Activated CD4-positive, alpha-beta T cell treated with anti-CD3 and anti-CD28 coated beads, Interleukin-2, Interleukin-6, amounts not matched to agents 100 ng/mL and 50 ng/mL, durations not matched to agents 16 hours and 8 hours (primary cell): ENCODE measurements around the gene SNX19.
"Not testable (repeated sequence)": the region's sequence is repeated elsewhere in the genome, so short reads cannot be mapped to it uniquely, and the experiment has no call there.

Source experiments
- DNase-seq: peaks from one replicate; pipeline ENCODE4 v3.0.0-alpha.2; 2020

SNX19 gene

DNA sequence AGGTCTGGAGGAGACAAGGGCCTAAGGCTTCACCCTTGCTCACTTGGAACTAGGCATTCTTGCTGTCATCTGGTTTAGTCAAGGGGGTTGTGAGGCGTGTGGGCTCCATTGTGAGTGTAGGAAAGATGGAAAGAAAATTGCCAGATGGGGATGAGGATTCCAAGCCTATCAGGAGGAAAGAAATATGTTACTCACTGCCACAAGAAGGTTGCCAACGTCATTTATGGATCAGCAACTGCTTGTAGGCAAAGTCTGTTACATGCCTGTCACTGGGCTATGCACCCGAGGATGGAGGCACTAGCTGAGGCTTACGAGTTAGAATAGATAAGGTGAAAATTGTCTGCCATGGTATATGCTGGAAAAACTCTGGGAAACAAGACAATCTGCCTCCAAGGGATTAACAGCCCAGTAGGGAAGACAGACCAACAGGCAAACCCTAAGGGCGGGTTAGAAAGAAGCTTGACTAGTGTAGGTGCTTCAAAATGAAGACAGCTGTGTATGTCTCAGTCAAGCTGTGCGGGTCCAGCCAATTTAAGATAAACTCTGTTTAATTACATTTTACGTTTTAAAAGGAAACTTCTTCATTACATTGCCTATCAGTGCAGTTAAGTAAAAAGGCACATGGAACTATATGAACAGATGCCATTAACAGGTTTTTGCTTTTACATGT is 47.4 kb downstream of the SNX19 start:
- no peak for DNase-seq

DNA sequence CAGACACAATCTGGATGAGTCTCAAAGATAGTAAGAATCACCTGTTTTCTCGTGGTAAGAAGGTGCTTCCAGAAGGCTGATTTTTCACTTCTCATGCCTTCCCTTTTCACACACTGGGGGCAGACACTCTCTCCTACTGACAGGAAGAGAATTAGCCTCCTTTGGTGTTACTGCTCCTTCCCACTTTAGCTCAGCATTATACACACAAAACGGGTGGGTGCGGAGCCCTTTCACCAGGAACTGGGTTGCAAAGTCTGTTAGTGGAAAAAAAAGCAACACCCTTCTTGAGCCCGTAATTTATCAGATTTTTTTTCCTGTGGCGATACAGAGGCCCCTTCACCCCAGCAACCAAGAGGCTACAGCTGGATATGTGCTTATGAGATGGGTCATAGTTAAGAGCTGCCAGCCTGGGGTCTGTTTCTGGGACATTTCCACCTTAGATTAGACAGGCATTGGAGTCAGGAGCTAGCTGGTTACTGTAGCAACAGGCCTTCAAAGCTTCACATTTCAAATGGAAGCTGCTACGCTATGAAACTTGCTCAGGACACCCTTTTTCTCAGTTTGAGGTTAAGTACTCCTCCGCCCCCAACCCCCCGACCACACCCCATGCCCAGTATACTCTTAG is 48.1 kb downstream of the SNX19 start:
- DNase-seq: no peak

DNA sequence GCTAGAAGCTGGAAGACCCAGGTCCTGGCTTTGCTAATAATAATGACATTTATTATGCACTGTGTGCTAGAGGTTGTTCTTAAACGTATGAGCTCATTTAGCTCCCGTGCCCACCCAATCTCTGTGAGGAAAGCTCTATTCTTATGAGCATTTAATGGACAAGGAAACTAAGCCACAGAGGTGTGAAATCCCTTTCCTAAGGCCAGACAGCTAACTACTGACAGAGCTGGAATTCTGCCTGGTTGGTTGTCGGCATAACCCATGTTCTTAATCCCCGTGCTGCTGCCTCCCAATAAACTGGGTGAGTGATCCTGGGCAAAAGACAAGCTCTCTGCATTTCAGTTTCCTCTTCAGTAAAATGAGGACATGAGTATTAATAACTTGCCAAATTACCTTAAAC is 49.4 kb downstream of the SNX19 start:
- DNase-seq: no peak

DNA sequence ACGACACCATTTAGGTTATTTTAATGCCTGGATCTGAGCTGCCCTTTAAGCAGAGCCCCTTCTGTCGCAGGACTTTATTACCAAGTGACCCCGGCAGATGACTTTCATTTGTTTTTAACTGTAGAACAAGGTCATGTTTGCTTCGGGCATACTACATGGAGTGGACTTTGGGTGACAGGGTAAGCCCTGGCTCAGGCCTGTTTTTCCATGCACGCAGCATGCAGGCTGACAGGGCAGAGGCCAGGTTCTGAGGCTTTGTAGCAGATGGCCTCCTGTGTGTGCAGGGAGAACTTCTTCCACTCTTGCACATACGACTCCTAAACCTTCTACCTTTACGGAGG is 50.5 kb downstream of the SNX19 start:
- no peak for DNase-seq

DNA sequence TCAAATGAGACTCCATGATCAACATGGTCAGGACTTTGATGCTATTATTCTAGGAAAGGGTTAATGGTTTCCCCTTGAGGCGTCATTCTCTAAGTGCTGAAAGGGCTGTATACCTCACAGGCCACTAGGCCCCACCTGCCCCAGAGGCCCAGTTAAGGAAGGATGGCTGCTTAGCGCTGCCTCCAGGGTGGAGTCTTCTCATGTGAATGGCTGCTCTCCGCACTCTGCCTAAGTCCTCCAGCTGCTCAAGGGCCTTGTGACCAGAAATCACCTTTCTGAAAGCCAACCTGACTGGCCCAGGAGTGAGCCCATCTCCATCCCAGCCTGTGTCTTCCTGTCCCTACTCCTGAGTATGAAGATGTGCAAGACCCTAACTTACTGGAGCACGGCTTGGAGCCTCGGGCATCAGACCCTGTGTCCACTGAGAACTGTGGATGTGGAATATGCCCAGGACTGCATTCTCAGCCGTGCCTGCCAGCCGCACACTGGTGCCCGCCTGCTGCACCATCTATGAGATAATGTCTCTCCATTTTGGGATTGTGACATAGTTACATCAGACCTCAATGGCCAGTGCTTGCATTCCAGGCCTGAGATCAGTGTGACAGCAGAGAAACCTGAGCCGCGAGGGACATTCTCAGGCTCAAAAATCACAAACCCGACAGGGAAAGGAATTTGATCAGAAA is 51.0 kb downstream of the SNX19 start:
- DNase-seq: no peak

DNA sequence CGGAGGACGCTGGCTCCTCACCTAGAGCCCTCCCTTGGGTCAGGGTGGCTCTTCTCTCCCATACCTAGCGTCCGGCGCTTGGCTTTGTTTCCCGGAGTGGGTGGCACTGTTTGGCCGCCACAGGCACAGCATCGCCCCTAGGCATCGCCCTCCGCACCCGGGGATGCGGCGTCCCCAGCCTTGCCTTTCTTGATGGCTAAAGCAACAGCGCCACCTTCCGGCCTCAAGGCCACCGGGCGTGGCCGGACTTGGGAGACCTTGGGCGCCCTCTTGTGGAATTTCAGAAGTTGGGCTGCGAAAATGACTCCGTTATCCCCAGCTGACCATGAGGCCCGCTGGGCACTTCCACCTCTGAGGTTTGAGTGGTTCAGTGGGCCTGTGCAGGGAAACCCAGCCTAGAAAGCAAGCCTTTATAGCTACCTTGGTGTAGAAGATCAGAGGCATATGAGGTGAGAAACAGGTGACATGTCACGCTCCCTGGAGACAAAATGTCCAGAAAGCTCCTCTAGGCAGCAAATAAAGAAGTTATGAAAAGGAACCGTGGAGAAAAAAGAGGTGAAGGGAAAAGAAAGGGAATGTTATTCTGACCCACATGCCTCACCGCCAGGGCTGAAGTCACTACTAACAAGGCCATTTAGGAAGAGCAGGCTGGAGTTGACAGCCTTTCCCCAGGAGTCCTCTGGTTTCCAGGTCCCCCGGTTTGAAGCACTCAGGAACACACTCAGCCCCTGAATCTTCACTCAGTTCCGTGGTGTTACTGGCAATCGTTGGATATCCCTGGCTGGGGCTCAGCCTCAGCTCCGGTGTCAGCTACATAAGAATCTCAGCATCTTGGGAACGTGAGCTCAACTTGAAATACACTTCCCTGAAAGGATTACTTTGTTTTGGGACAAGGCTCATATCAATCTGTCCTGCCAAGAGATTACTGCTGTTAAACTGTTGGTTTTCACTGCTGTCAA is 54.1 kb downstream of the SNX19 start:
- peak; percentile 90 for DNase-seq

DNA sequence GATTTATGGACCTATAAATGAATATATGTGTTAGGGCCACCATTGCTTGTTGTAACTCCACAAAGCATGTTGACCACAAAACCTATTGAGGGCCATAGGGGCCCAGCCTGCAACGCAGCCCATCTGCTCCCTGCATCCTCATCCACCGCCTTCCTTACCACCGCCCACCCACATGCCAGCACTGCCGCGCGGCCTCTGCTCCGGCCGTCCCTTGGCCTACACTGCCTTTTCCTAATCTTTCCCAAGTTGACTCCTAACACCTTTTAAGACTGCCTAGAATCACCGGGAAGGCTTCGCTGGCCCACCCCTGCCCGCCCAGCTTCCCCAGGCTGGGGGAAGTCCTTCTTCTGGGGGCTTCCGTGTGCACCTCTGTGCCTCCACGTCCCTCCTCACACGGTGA is 55.0 kb downstream of the SNX19 start:
- no peak for DNase-seq

DNA sequence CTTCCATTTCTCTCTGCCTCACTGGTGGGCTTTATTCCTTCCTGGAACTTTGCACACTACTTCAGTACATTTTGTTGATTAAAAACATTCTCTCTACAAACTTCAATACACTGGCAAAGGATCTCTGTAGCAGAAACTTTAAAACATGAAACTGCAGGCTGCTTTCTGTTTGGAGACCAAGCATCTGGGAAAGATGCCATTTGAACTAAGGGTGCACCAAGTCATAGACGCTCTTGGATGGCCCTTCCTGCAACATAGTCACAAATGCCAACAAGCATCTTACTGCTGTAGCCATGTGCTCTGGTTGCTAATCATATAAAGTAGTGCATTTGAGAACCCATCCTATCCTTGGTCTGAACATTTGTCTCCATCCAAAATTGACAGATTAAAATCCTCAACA is 56.4 kb downstream of the SNX19 start:
- DNase-seq: no peak

DNA sequence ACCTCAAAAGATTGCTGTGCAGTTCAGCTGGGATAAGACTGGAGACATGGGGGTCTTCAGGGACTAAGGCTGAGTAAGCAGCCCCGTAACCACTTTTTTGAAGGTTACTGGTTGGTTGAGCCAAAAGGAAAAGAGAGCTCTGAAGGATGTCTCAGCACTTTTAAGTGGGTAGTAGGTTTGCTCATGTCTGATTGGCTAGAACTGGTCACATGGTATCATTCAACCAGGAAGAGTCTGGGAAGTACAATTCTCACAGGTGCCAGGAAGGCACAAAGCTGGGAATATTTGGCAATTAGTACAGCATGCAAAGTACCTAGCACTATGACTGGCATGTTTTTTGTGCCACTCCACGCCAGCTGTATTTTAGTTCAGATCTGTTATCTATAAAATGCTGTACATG is 58.1 kb downstream of the SNX19 start:
- DNase-seq: no peak

DNA sequence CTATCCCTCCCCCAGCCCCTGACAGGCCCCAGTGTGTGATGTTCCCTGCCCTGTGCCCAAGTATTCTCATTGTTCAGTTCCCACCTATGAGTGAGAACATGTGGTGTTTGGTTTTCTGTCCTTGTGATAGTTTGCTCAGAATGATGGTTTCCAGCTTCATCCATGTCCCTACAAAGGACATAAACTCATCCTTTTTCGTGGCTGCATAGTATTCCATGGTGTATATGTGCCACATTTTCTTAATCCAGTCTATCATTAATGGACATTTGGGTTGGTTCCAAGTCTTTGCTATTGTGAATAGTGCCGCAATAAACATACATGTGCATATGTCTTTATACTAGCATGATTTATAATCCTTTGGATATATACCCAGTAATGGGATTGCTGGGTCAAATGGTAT is 60.6 kb downstream of the SNX19 start:
- DNase-seq: not testable (repeated sequence)

DNA sequence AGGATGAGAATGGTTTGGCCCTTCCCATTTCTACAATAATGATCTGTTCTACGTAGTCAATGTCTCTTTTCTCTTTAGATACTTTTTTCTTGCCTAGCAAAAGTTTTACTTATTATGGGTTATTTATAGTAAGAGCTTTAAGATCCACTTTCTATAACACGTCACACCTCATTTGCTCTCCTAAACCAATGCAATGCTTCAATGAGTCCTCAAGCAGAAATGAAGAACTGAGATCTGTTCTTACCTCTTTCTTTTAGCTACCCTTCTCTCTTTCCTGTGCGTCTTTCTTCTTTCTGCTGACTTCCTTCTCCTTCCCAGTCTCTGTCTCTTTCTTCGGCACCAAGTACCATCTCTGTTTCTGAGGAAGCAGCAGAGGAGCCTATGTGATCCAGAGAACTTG is 61.8 kb downstream of the SNX19 start:
- no peak for DNase-seq

DNA sequence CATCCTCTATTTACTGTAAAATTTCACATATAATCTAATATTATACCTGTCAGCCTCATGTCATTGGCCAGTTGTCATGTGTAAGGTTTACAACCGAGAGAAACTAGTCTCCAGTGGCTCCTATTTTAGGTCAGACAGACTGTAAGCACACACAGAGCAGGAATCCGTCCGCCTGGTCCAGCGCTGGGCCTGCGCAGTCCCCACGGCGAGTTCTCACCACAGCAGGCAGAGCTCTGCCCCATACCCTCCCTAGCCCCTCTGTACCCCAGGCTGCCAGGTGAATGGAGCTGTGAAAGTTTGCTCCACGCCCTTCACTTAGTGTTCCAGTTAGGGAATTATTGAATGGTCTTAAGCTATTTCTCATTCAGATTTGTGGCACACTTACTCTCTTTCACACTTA is 63.7 kb downstream of the SNX19 start:
- DNase-seq: no peak

DNA sequence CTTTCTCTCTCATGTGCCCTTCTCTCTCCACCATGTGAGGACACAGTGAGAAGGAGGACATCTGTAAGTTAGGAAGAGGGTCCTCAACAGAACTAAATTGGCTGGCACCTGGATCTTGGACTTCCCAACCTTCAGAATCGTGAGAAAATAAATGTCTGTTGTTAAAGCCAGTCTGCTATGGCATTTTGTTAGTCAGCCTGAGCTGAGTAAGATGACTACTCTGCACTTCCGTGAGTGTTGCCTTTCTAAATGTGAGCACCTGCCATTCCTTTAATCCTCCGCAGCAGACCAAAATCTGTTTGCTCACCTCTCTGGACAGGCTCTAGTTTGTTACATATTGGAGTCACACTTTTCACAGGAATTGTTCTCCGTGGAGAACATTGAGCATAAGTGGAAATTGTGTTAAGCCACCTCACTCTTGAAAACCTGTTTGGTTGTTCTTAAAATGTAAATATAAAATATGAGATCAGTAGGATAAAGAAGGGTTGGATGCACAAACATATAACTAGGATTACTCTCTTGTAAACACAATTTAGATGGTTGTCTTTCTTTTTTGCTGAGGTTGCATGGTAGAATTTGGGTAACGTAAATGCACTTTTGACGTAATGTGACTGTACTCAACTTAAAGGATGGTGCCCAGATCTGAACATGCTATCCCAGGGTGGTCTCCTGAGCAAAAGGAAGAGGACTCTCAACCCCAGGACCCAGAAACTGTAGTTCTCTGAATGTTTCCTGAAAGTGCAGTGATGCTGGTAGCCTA is 65.9 kb downstream of the SNX19 start:
- DNase-seq: no peak

DNA sequence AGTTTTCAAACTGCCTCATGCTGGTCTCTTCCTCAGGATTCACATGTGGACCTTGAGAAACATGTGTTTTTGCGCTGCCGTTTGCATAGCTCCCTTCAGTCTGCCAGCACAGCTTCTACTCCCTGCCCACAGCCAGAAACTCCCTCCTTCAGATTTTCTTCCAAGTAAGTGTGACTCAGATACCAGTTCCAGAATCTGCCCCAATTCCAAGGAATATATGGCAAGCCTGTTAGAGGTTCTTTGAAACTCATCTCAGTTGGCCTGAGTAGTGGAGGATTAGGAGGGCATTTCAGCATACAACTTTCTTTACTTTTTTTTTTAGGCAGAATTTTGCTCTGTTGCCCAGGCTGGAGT is 67.1 kb downstream of the SNX19 start:
- no peak for DNase-seq

DNA sequence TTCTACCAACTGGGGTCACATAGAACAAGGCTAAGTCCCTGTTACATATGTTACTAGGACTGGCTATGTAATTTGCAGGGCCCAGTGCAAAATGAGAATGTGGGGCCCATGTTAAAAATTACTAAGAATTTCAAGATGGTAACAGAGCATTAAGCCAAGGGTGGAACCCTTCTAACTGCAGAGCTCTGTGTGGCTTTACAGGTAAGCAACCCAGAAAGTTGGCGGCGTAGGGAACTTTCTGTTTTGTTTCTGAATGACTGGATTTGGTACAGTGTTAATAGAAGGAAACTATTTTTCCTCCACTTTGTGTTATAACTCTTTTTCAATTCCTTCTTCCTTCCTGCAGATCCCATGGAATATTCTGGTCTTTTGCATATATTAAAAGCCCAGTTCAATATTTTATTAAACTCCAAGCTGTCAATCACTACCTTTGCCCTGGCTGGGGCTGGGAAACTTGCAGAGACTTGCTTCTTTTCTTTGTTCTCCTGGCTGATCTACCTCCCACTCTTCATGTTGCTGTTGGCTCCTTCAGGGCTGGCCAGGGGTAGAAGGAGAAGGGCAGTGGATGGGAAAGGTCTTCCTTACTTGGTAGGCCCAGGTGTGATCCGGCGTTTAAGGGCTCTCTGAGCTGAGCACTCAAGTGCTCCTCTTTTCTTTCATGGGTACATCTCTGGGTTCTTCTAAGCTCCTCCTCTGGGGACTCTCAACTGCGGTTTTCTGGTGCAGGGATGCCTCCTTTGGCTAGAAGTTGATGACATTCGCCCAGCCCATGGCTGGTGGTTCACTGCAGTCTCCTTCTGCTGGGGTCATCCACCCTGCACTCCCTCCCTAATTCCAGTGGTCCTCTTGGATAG is 67.7 kb downstream of the SNX19 start:
- DNase-seq: no peak

DNA sequence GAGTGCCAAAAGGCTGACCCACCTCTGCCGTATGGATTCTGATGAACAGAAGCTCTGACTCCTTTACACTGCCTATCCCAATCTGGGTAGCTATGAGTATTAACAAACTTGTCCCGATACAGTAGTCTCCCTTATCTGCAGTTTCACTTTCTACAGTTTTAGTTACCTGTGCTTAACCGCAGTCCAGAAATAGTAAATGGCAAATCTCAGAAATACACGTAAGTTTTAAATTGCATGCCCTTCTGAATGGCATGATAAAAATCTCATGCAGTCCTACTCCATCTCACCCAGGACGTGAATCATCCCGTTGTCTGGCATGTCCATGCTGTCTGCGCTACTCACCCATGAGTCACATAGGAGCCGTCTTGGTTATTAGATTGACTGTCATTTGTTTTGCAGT is 68.8 kb downstream of the SNX19 start:
- no peak for DNase-seq

DNA sequence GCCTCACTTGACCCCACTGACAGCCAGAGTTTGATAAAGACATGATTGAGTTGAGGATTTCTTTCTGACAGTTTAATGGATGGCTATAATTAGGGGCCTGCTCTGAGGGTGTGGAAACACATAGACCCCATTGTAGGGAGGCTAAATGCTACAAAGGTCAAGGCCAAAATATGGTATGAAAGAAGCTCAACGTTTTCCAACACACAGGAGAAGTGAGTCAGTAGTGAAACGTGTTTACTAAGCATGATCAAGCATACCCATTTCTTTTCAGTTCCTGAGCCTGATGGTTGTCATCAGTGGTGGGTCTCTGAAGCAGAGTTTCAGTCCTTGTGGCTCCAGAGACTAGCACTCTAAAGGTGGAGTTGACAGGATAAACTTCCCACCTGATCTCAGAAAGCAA is 69.7 kb downstream of the SNX19 start:
- no peak for DNase-seq

DNA sequence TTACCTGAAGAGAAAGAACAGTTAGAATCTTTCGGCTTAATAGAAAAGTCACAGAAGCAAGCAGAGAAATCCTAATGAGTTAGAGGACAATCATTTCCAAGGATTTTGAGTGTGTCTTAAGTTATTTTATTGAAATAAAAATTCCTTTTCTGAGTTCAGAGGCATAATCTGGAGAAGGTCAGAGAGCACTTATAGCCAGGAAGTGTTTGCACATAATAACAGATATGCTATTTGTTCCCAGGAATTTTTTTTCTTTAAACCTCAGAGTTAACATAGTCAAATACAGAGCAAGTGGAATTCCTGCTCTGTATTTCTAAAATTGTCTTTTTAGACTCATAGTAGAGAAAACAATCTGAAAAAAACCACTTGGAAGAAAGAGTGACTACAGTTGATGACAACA is 74.3 kb downstream of the SNX19 start:
- DNase-seq: no peak

DNA sequence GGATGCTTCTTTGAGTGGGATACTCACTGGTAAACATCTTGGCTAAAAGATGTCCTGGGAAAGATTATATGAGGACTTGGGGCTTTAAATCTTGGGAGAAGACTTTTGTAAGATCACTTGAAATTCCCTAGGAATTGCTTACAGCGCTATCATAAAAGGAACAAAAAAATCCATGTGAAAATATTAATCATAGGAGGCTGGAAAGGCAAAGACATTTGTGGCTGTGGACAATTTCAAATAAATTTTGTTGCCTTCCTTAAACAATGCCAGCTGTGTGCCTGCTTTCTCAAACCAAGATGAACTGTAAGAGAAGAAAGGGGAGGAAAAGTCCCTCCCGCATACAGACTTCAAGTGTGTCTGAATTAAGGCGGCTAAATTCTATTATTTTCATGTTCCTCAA is 75.6 kb downstream of the SNX19 start:
- no peak for DNase-seq

DNA sequence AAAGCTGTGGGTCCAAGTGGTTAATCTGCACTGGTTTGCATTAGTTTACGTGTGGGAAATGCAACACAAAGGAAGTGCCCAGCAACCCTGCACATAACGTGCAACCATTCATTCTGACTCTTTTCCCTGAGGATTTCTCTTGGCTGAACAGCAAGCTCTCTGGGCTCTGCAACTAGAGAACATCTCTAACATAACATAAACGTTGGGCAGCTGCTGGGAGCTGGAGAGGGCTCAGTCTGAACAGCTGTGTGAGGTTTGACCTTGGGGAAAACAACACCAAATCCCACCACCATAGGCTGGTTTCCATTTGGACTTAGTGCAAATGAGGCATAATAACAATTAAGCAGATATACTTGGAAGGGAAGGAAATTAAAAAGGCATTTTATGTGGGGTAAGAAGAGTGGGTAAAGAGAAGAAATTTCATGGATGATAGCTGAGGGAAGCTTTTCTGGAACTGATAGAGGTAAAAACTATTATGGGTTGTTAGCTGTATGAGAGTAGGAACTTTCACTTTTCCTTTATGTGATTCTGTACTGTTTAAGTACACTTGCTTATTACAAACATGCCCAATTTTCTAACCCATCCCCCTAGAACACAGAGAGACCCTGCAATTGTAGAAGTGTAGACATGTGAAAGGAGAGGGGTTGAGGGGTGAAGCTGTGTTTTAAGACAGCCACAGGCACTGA is 76.2 kb downstream of the SNX19 start:
- no peak for DNase-seq

DNA sequence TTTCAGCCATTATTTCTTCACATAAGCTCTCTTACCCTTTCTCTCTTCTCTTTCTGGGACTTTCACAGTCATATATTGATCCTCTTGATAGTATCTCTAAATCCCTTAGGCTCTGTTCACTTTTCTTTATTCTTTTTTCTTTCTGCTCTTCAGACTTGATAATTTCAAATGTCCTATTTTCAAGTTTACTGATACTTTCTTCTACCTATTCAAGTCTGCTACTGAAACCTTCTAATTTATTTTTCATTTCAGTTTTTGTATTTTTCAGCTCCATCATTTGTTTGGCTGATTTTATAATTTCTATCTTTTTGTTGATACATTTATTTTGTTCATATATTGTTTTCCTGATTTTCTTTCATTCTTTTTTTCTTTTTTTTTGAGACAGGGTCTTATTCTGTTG is 79.1 kb downstream of the SNX19 start:
- DNase-seq: no peak
